Stimulated activated CD8-positive, alpha-beta memory T cell treated with anti-CD3 and anti-CD28 coated beads, Interleukin-15, amount 100 ng/mL, for 1 hour (primary cell): ENCODE data around the gene STK33.

Experiments used
- DNase-seq: peaks from one replicate; pipeline ENCODE4 v3.0.0-alpha.2; 2020; ENCODE audit warnings: low read depth

STK33 gene

GRCh38 chr11:8415195-8415594 lies 178.8 kb downstream of the STK33 start:
- DNase-seq: no peak

- no peak for DNase-seq
These were observed 185.7 kb downstream of the STK33 start for GRCh38 chr11:8408151-8408941.

GRCh38 chr11:8403310-8403709 lies 190.7 kb downstream of the STK33 start:
- DNase-seq: no peak

GRCh38 chr11:8392886-8393285 lies 201.1 kb downstream of the STK33 start:
- no peak for DNase-seq

GRCh38 chr11:8392166-8392565 lies 201.9 kb downstream of the STK33 start:
- DNase-seq: no peak

- DNase-seq: no peak
These were observed 203.0 kb downstream of the STK33 start for GRCh38 chr11:8390851-8391612.

GRCh38 chr11:8389029-8389996 lies 204.7 kb downstream of the STK33 start:
- DNase-seq: no peak

- no peak for DNase-seq
These were observed 206.3 kb downstream of the STK33 start for GRCh38 chr11:8387693-8388092.

- no peak for DNase-seq
These were observed 206.9 kb downstream of the STK33 start for GRCh38 chr11:8387141-8387540.

- no peak for DNase-seq
These were observed 207.7 kb downstream of the STK33 start for GRCh38 chr11:8386134-8386864.

- DNase-seq: no peak
These were observed 209.7 kb downstream of the STK33 start for GRCh38 chr11:8384199-8384821.

GRCh38 chr11:8383627-8384026 lies 210.4 kb downstream of the STK33 start:
- no peak for DNase-seq

- no peak for DNase-seq
These were observed 210.8 kb downstream of the STK33 start for GRCh38 chr11:8383227-8383626.

- DNase-seq: no peak
These were observed 211.5 kb downstream of the STK33 start for GRCh38 chr11:8382436-8383053.

GRCh38 chr11:8381871-8382396 lies 212.1 kb downstream of the STK33 start:
- DNase-seq: no peak

GRCh38 chr11:8381343-8381742 lies 212.7 kb downstream of the STK33 start:
- DNase-seq: no peak

GRCh38 chr11:8375932-8376331 lies 218.1 kb downstream of the STK33 start:
- DNase-seq: no peak

- DNase-seq: no peak
These were observed 218.6 kb downstream of the STK33 start for GRCh38 chr11:8375460-8375859.

- no peak for DNase-seq
These were observed 219.3 kb downstream of the STK33 start for GRCh38 chr11:8374716-8375115.
